Sigmoid colon (tissue), 7 donors: ENCODE results near the gene KRT78. TPM values are rescaled to one million over a fixed set of nuclear protein-coding genes. Genes with fewer than 3 reads are reported as not detected.

Source experiments
- polyA plus RNA-seq, 3 donors: library from polyadenylated mRNA; stranded (reverse); fragments of 200-250 nt; gene quantifications; one replicate each; pipeline ENCODE4 v1.2.3, GENCODE V29; 2013
- total RNA-seq, 4 donors: library from RNA; depleted of rRNA; stranded (reverse); fragments of >200 nt; gene quantifications; one replicate each; pipeline ENCODE4 v1.1.0, GENCODE V29; 2016
- donor health status: healthy with polysubstance abuse.
- donor health status: Bipolar disorder and iron deficiency.
- donor health status: healthy.

Gene KRT78
- total and polyA plus RNA-seq, 7 donors, result 0.20 to 5.4 TPM; not detected in 5

Other genes starting within 250 kb of the KRT78 start
- not detected for gene KRT72, start 247.5 kb downstream of the KRT78 start, total RNA-seq
- gene KRT72, start 247.5 kb downstream of the KRT78 start, polyA plus RNA-seq, result under 1 TPM in 1 of 3 donors, not detected in 2; 0.79 TPM
- gene KRT73, start 230.4 kb downstream of the KRT78 start, total RNA-seq, result not detected
- under 1 TPM in 1 of 3 donors, not detected in 2; 0.73 TPM for gene KRT73, start 230.4 kb downstream of the KRT78 start, polyA plus RNA-seq
- not detected for gene KRT2, start 196.8 kb downstream of the KRT78 start, total RNA-seq
- gene KRT2, start 196.8 kb downstream of the KRT78 start, polyA plus RNA-seq, result under 1 TPM in 1 of 3 donors, not detected in 2; 0.38 TPM
- gene KRT1, start 168.6 kb downstream of the KRT78 start, total RNA-seq, result not detected
- not detected for gene KRT1, start 168.6 kb downstream of the KRT78 start, polyA plus RNA-seq
- gene KRT77, start 145.5 kb downstream of the KRT78 start, total RNA-seq, result not detected
- under 1 TPM in 1 of 3 donors, not detected in 2; 0.01 TPM for gene KRT77, start 145.5 kb downstream of the KRT78 start, polyA plus RNA-seq
- gene KRT76, start 71.6 kb downstream of the KRT78 start, total RNA-seq, result not detected
- not detected for gene KRT76, start 71.6 kb downstream of the KRT78 start, polyA plus RNA-seq
- not detected for gene KRT3, start 52.9 kb downstream of the KRT78 start, total RNA-seq
- gene KRT3, start 52.9 kb downstream of the KRT78 start, polyA plus RNA-seq, result not detected
- gene KRT4, start 34.9 kb downstream of the KRT78 start, total RNA-seq, result not detected
- gene KRT4, start 34.9 kb downstream of the KRT78 start, polyA plus RNA-seq, result 10 to 100 TPM in 1 of 3 donors, under 1 TPM in 1, not detected in 1; 0.86 to 18.6 TPM
- not detected for gene KRT79, start 14.7 kb downstream of the KRT78 start, total RNA-seq
- gene KRT79, start 14.7 kb downstream of the KRT78 start, polyA plus RNA-seq, result under 1 TPM in 1 of 3 donors, not detected in 2; 0.16 TPM
- 10 to 100 TPM; 20.6 to 63.1 (median 35.5) TPM for gene KRT8, start 56.1 kb upstream of the KRT78 start, total RNA-seq
- 1,000 to 10,000 TPM; 3,181 to 3,526 (median 3,402) TPM for gene KRT8, start 56.1 kb upstream of the KRT78 start, polyA plus RNA-seq
- gene KRT18, start 100.1 kb upstream of the KRT78 start, total RNA-seq, result 1 to 10 TPM; 1.5 to 3.9 (median 2.5) TPM
- gene KRT18, start 100.1 kb upstream of the KRT78 start, polyA plus RNA-seq, result 100 to 1,000 TPM; 596 to 847 (median 800) TPM
- 100 to 1,000 TPM; 475 to 575 (median 524) TPM for gene EIF4B, start 157.5 kb upstream of the KRT78 start, total RNA-seq
- 100 to 1,000 TPM; 136 to 233 (median 218) TPM for gene EIF4B, start 157.5 kb upstream of the KRT78 start, polyA plus RNA-seq
- 100 to 1,000 TPM; 109 to 117 (median 113) TPM for gene TNS2, start 201.1 kb upstream of the KRT78 start, total RNA-seq
- gene TNS2, start 201.1 kb upstream of the KRT78 start, polyA plus RNA-seq, result 10 to 100 TPM; 12.5 to 60.1 (median 47.4) TPM
- 10 to 100 TPM; 31.9 to 41.4 (median 35.7) TPM for gene SPRYD3, start 230.4 kb upstream of the KRT78 start, total RNA-seq
- gene SPRYD3, start 230.4 kb upstream of the KRT78 start, polyA plus RNA-seq, result 10 to 100 TPM; 20.1 to 33.4 (median 27.0) TPM
- gene IGFBP6, start 248.7 kb upstream of the KRT78 start, total RNA-seq, result 100 to 1,000 TPM; 127 to 444 (median 384) TPM
- gene IGFBP6, start 248.7 kb upstream of the KRT78 start, polyA plus RNA-seq, result 100 to 1,000 TPM in 1 of 3 donors, 10 to 100 TPM in 1, 1 to 10 TPM in 1; 3.0 to 133 (median 35.9) TPM